Activated CD4-positive, alpha-beta T cell treated with anti-CD3 and anti-CD28 coated beads for 36 hours (primary cell): ENCODE results near the gene SUSD3. TPM values are rescaled to one million over a fixed set of nuclear protein-coding genes. Genes with fewer than 3 reads are reported as not detected.

Experiments used
- ATAC-seq: fragments of 200-7000 bp; cut with Tn5 transposase; one replicate; pipeline ENCODE4 v1.10.0; 2021; ENCODE audit warnings: mild to moderate bottlenecking, moderate library complexity
- CTCF ChIA-PET: fragments of 350-600 bp; sonication (Branson Sonifier 250); formaldehyde crosslinking; loops from one replicate; lab custom pipeline; 2021; ENCODE audit warnings: antibody characterized with exemption; lab: Charles Lee
- POLR2A ChIA-PET: fragments of 350-600 bp; sonication (Branson Sonifier 250); formaldehyde crosslinking; loops from one replicate; lab custom pipeline; 2021; ENCODE audit warnings: antibody characterized with exemption, inconsistent platforms; lab: Charles Lee
- DNase-seq: peaks from one replicate; pipeline ENCODE4 v3.0.0-alpha.2; 2020
- H3K27ac Mint-ChIP-seq: one replicate; pipeline ENCODE4 v1.8.0; 2021; ENCODE audit warnings: mixed read lengths
- H3K27me3 Mint-ChIP-seq: one replicate; pipeline ENCODE4 v1.8.0; 2021; ENCODE audit warnings: mixed read lengths
- H3K36me3 Mint-ChIP-seq: one replicate; pipeline ENCODE4 v1.8.0; 2021; ENCODE audit warnings: low read depth, mixed read lengths
- H3K4me1 Mint-ChIP-seq: one replicate; pipeline ENCODE4 v1.8.0; 2021; ENCODE audit warnings: mixed read lengths
- H3K4me3 Mint-ChIP-seq: one replicate; pipeline ENCODE4 v1.8.0; 2021; ENCODE audit warnings: mild to moderate bottlenecking, moderate library complexity, mixed read lengths
- H3K9me3 Mint-ChIP-seq: one replicate; pipeline ENCODE4 v1.8.0; 2021; ENCODE audit warnings: low read depth, mixed read lengths
- intact Hi-C, 2 experiments: fragments of 100-400 bp; cut with DNase I in 1 of 2; cut with micrococcal nuclease in 1 of 2; formaldehyde crosslinking; loops; one replicate each; pipeline versions ENCODE4 v1.14.2 to v1.15.1; 2022 to 2024; cut with DNase I, micrococcal nuclease
- total RNA-seq, 2 experiments: library from RNA; stranded (reverse); gene quantifications; one replicate each; pipeline ENCODE4 v1.2.3, GENCODE V29; 2021

SUSD3 gene
- total RNA-seq, 2 experiments from 2014 or later = 51.4 to 57.9 TPM

DNA sequence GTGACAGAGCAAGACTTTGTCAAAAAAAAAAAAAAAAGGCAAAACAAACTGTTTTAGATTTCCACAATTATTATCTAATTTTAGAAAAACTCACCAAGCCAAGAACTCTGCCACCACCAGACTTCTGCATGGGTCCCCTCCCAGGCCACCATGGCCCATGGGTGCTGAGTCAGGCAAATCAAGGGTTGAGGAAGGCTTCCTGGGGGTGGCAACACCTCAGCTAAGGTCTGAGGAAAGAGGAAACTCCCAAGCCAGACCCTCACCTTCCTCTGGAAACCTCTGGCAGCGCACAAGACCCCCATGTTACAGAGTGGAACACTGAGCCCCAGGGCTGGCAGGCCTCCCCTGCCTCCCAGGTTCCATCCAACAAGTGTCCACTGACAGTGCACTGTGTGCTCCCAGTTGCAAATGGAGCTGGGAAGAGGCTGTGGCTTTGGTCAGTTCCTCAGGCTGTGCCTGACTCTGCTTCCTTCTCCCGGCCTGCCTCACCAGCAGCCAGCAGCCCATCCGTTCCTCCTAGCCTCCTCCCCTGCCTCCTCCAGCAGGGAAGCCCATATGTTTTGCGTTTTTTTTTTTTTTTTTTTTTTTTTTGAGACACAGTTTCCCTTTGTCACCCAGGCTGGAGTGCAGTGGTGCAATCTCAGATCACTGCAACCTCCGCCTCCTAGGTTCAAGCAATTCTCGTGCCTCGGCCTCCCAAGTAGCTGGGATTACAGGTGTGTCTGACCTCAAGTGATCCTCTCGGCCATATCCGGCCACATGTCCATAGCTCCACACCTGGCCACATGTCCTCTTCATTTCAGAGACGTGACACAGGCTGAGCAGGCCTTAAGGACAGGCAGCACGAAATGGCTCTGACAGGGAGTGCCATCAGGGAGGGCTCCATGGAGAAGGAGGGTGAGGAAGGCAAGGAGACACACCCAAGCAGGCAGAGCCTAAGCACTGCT is 3.5 kb upstream of the SUSD3 start:
- H3K9me3 Mint-ChIP-seq = no peaks in the 10 kb centered on the region
- POLR2A ChIA-PET = no interaction called here
- no peak overlapping the region for H3K4me3 Mint-ChIP-seq
- intact Hi-C loops = no loop called here
- peak overlapping the region; percentile 65 for H3K27ac Mint-ChIP-seq
- peaks cover 22% of the 10 kb centered on the region for H3K4me1 Mint-ChIP-seq
- CTCF ChIA-PET = interaction anchor here (0.6 to 1.0 kb wide), 3 partner anchors 27 to 31 kb away, joined by 3 read pairs; no protein-coding TSS in a partner anchor
- ATAC-seq = no peak
- H3K27me3 Mint-ChIP-seq = no peaks in the 10 kb centered on the region
- peaks cover under 1% of the 10 kb centered on the region for H3K36me3 Mint-ChIP-seq
- no peak for DNase-seq

DNA sequence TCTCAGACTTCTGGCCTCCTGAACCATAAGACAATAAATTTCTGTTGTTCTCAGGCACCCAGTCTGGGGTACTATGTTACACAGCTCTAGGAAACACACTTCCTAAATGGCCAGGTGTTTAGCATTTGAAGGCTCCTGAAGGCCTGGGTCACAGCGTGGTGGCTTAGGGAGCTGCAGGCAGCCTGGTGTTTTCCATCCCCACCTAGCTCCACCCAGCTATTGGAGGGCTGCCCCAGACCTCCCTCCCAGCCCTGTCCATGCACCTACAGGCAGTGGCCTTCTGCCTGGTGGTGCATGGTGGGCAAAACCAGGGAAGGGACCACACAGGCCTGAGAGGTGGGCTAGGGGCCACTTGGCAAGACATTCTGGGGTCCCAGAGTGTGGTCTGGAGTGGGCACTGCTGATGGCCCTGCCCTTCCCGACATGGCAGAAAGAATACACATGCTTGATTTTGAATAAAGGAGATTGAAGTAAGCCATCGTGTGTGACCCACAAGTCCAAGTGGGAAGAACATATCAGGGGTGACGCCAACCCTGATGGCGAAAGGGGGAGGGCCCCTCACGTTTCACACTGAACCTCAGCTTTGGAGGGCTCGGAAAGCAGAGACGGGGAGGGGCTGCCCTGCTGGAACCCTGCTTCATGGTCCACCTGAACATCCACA is 1.3 kb upstream of the SUSD3 start:
- H3K27me3 Mint-ChIP-seq = no peaks in the 10 kb centered on the region
- H3K27ac Mint-ChIP-seq = no peak overlapping the region

DNA sequence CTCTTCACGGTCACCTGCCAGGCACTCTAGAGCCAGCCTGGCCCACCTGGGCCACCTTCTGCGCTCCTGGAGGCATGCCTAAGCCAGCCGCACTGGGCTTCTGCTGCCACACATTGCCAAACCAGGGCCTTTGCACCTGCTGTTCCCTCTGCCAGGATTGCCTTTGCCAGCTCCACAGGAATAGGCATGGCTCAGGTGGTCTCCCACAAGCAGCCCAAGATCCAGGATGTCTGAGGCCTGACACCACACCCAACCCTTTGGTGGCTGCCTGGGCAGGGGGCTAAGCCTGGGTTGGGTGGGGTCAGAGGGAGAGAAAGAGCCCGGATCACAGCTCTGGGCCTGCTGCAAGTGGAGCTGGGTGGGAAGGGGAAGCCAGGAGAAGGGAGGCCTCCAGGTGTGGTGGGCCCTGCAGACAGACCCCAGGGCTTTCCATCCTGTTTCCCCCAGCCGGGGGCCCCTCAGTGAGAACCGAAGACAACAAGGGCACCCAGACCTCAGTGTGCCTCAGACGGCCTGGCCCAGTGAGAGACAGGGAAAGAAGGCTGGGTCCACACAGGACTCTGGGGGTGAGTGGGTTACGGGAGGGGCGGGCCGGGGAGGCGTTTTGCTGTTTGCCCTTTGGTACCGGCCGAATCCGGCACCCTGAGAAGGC is 672 bp upstream of the SUSD3 start:
- Mint-ChIP-seq H3K4me3 (peak overlapping the region; percentile 48), H3K36me3 (peaks cover 13% of the 10 kb centered on the region), H3K9me3 (no peaks in the 10 kb centered on the region), H3K4me1 (peaks cover 50% of the 10 kb centered on the region), H3K27ac (peak overlapping the region; percentile 77), H3K27me3 (no peaks in the 10 kb centered on the region)
- ATAC-seq (peak; percentile 7), DNase-seq (no peak)
- intact Hi-C loops = loop anchor here (1.0 to 2.0 kb wide), 4 partner anchors 37 to 93 kb away; partner anchors contain the start of gene CARD19 (in 1 of the 2)
- POLR2A ChIA-PET = no interaction called here
- CTCF ChIA-PET = interaction anchor here (0.6 to 1.4 kb wide), 2 partner anchors 51 to 80 kb away, joined by 3 read pairs; no protein-coding TSS in a partner anchor

More for the DNA sequence above, 1.3 kb upstream of the SUSD3 start:
- CTCF ChIA-PET = interaction anchor here (0.6 to 1.4 kb wide), 3 partner anchors 26 to 81 kb away, joined by 3 read pairs; no protein-coding TSS in a partner anchor
- intact Hi-C loops = no loop called here
- peaks cover 44% of the 10 kb centered on the region for H3K4me1 Mint-ChIP-seq
- no peaks in the 10 kb centered on the region for H3K9me3 Mint-ChIP-seq
- DNase-seq (no peak), ATAC-seq (no peak)
- no peak overlapping the region for H3K4me3 Mint-ChIP-seq
- POLR2A ChIA-PET = no interaction called here
- peaks cover 10% of the 10 kb centered on the region for H3K36me3 Mint-ChIP-seq

DNA sequence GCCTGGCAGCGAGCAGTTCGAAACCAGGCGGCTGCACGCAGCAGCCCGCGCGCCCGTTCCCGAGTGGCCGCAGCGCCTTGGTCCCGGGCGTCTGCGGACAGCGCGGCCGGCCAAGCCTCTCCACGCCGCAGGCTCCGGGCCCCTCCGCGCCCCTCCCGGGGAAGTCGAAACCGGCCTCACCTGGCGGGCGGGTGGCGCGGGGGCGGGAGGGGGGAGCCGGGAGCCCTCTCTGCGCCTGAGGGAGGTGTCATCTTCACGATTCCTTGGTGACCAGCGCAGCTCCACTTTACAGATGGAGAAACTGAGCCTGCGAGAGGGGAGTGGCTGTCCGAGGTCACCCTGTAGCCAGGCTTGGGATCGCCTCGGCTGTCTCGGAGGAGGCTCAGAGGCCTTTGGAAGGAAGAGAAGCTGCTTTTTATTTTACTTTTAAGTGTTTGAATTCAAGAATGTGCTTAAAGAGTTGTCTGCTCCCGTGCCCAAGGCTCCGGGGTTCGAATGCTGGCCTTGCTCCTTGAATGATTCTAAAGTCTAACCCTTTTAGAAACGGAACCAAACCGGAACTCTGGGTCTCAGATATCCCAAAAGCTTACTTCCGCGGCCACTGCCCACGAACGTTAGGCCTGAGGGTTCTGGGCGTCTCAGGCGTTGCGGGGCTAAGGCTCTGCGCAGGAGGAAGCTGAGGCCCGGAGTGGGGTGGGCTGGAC is 662 bp downstream of the SUSD3 start:
- H3K36me3 Mint-ChIP-seq = peaks cover 16% of the 10 kb centered on the region
- POLR2A ChIA-PET = interaction anchor here (1.1 to 2.8 kb wide), 3 partner anchors 33 to 40 kb away, joined by 3 to 11 read pairs (median 7); partner anchors contain the start of gene CARD19
- ATAC-seq (peak; percentile 8), DNase-seq (peak; percentile 63)
- peak overlapping the region; percentile 90 for H3K4me3 Mint-ChIP-seq
- no peaks in the 10 kb centered on the region for H3K27me3 Mint-ChIP-seq
- H3K4me1 Mint-ChIP-seq = peaks cover 58% of the 10 kb centered on the region
- peak overlapping the region; percentile 98 for H3K27ac Mint-ChIP-seq
- intact Hi-C loops = loop anchor here in 1 of 2 experiments (1.0 to 2.0 kb wide), 3 partner anchors 31 to 94 kb away; no protein-coding TSS in a partner anchor
- H3K9me3 Mint-ChIP-seq = no peaks in the 10 kb centered on the region
- CTCF ChIA-PET = interaction anchor here (0.7 to 2.4 kb wide), 5 partner anchors 9 to 72 kb away, joined by 3 to 9 read pairs (median 3); no protein-coding TSS in a partner anchor

DNA sequence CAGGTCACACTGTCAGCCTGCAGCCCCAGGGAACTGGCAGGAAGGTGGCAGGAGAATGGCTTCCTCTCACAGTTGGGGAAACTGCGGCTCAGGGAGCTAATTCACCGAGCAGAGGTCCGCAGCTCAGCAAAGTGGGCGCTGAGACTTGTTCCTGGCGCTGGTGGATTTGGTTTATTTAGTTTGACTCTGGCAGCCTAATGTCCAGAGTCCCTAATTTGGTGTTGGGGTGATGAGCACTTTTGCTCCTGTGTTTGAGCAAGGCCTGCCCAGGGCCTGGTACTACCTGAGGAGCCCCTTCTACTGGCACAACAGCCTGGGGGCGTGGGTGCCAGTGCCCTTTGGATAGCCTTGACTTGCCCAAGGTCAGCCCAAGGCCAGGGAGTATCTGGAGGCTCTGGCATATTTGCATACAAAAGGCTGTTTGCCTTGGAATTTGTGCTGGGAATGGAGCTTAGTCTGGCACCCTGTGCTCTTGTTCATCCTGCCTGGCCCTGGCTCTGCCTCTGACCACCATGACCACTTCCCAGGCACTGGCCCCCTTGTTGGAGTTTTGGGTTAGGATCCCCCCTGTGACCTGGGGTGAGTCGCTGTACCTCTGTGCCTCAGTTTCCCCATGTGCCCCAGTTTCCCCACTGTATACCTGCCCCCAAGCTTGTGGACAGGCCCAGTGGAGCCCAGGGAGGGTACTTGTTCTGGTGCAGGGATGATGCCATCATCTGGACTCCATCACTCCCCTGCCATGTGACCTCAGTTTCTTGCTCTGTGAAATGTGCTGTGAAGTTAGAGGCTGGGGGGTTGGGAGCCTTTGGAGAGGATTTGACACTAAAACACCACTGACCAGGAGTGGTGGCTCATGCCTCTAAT is 1.4 kb downstream of the SUSD3 start:
- ChIA-PET CTCF (interaction anchor here (0.7 to 2.4 kb wide), 11 partner anchors 8 to 396 kb away, joined by 3 to 9 read pairs (median 3); no protein-coding TSS in a partner anchor), POLR2A (interaction anchor here (0.7 to 2.8 kb wide), 5 partner anchors 30 to 39 kb away, joined by 3 to 11 read pairs (median 3); partner anchors contain the start of gene CARD19)
- H3K27ac Mint-ChIP-seq = peak overlapping the region; percentile 98
- H3K27me3 Mint-ChIP-seq = no peaks in the 10 kb centered on the region
- H3K36me3 Mint-ChIP-seq = peaks cover 21% of the 10 kb centered on the region
- intact Hi-C loops = loop anchor here (1.0 to 5.0 kb wide), 8 partner anchors 31 to 507 kb away; partner anchors contain the start of gene NINJ1 (in 1 of the 2)
- DNase-seq (no peak), ATAC-seq (no peak)
- H3K4me3 Mint-ChIP-seq = peak overlapping the region; percentile 90
- no peaks in the 10 kb centered on the region for H3K9me3 Mint-ChIP-seq
- H3K4me1 Mint-ChIP-seq = peaks cover 65% of the 10 kb centered on the region

DNA sequence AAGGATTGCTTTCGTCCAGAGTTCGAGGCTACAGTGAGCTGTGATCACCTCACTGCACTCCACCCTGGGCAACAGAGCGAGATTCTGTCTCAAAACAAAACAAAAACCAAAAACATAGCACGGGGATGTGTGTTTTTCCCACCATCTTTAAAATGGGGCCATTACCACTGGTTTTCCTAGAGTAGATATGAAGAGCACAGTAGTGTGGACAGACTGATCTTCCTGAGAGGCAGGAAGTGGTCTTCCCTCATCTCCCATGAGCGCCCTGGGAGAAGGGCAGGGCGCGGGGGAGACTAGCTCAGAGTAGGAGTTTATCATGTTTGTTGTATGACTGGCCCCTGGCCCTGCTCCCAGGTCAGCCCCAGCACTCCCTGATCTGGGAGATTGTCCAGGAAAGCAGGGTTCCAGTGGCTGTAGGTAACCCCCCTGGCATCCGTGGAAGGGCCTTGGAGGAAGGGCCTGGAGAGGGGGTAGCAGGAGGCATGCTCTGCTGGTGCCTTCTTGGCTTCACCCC is 2.3 kb downstream of the SUSD3 start:
- intact Hi-C loops = loop anchor here (1.0 to 5.0 kb wide), 5 partner anchors 30 to 506 kb away; partner anchors contain the start of gene NINJ1 (in 1 of the 2)
- POLR2A ChIA-PET = interaction anchor here (0.7 to 2.8 kb wide), 4 partner anchors 30 to 36 kb away, joined by 3 to 11 read pairs (median 6); no protein-coding TSS in a partner anchor
- no peaks in the 10 kb centered on the region for H3K9me3 Mint-ChIP-seq
- peaks cover 23% of the 10 kb centered on the region for H3K36me3 Mint-ChIP-seq
- H3K27ac Mint-ChIP-seq = peak overlapping the region; percentile 98
- DNase-seq (peak; percentile 57), ATAC-seq (peak; percentile 6)
- CTCF ChIA-PET = interaction anchor here (0.7 to 2.4 kb wide), 8 partner anchors 23 to 395 kb away, joined by 3 to 9 read pairs (median 3); no protein-coding TSS in a partner anchor
- peaks cover 69% of the 10 kb centered on the region for H3K4me1 Mint-ChIP-seq
- peak overlapping the region; percentile 90 for H3K4me3 Mint-ChIP-seq
- no peaks in the 10 kb centered on the region for H3K27me3 Mint-ChIP-seq

DNA sequence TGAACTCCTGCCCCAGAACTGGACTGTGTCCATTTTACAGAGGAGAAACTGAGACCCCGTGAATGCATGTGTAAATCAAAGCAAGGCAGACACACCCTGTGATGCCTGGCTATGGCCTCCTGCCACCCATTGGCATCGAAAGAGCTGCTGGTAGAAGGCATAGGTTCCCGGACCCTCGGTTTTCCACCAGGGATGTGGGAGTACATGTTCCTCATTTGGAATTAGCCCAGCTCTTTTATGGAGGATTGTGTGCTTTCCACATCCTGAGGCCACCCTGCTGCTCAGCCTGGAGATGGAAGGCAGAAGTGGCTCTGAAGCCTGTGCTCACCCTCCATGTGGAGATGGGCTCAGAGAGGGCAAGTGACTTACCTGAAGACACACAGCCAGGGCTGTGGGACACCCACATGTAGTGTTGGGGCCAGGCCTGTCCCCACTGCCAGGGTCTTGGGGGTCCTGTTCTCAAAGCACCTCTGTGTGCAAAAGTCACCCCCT is 2.8 kb downstream of the SUSD3 start:
- Mint-ChIP-seq H3K36me3 (peaks cover 28% of the 10 kb centered on the region), H3K4me3 (peak overlapping the region; percentile 90), H3K9me3 (no peaks in the 10 kb centered on the region), H3K27me3 (no peaks in the 10 kb centered on the region), H3K27ac (peak overlapping the region; percentile 98), H3K4me1 (peaks cover 74% of the 10 kb centered on the region)
- DNase-seq (no peak), ATAC-seq (no peak)
- ChIA-PET CTCF (interaction anchor here (1.0 to 2.4 kb wide), 5 partner anchors 22 to 107 kb away, joined by 3 to 9 read pairs (median 4); no protein-coding TSS in a partner anchor), POLR2A (interaction anchor here (0.7 to 2.8 kb wide), 2 partner anchors 31 to 33 kb away, joined by 9 to 11 read pairs; no protein-coding TSS in a partner anchor)
- intact Hi-C loops = loop anchor here (5.0 kb wide), 3 partner anchors 34 to 506 kb away; no protein-coding TSS in a partner anchor

DNA sequence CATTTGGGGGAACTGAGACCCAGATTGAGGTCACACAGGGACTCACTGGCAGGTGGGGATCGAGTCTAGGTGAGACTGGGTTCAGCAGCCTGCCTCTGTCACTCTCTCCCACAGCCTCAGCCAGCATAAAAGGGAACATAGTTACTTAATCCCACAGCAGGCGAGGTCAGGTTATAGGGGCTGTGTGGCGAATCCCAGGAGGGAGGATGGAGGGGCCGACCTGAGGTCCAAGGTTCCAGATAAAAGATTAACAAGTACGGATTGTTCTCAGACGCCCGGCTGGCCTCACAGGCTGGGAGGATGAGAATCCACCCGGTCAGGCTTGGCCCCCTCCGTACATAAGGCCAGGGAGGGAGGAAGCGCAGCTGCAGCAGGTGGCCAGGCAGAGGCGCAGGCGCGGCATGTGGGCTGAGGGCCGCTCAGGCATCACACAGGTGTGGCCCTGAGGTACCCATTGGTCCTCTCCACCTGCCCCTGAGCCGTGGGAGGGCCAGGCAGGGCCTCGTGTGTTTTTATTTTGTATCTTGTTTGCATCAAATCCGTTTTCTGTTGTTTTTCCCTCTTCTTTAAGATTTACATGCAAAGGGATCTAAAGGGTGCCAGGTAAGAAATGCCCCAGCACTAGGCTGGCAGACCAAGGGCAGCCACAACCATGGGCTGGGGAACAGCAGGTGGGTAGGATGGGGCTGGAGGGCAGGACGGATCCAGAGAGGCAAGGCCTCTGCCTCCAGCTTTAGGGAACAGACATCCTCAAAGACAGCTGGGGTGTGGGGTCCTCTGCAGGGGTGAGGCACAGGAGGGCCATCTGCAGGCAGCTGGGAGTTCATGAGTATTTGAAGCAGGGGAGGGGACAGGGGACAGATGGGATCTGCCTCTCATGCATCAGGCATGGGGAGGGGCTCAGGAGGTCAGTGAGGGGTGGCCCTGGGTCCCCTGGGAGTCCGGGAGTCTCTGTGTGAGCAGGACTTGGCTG is 3.6 kb downstream of the SUSD3 start:
- ChIA-PET CTCF (interaction anchor here (1.2 kb wide), 1 partner anchor 105 kb away, joined by 3 read pairs; no protein-coding TSS in a partner anchor), POLR2A (no interaction called here)
- H3K4me3 Mint-ChIP-seq = peak overlapping the region; percentile 90
- no peaks in the 10 kb centered on the region for H3K27me3 Mint-ChIP-seq
- H3K36me3 Mint-ChIP-seq = peaks cover 32% of the 10 kb centered on the region
- intact Hi-C loops = loop anchor here (5.0 kb wide), 3 partner anchors 35 to 505 kb away; no protein-coding TSS in a partner anchor
- ATAC-seq (no peak), DNase-seq (peak; percentile 68)
- peaks cover 79% of the 10 kb centered on the region for H3K4me1 Mint-ChIP-seq
- H3K27ac Mint-ChIP-seq = peak overlapping the region; percentile 98
- no peaks in the 10 kb centered on the region for H3K9me3 Mint-ChIP-seq
